ENCODE results near the gene ZSWIM1. TPM values are rescaled to one million over a fixed set of nuclear protein-coding genes. Genes with fewer than 3 reads are reported as not detected.

The ZSWIM1 gene
- polyA plus RNA-seq, 1 donor (not counting 4 experiments of a cell fraction or from before 2014, with no cell fraction given) = 4.4 TPM

- Histone ChIP-seq H3K4me3 (ENCODE audit: control insufficient read depth in 2 of 3, extremely low read depth in 1 of 3, insufficient read depth in 2 of 3, low read depth in 1 of 3, low read length in 3 of 3) (no peak overlapping the region), H3K4me2 (ENCODE audit: control insufficient read depth, extremely low read depth, insufficient read depth, low read depth, low read length) (no peak overlapping the region), H3K36me3 (ENCODE audit: control insufficient read depth in 2 of 2, extremely low read depth in 1 of 2, insufficient read depth in 2 of 2, low read length in 2 of 2) (no peaks in the 10 kb centered on the region), H3K9me3 (ENCODE audit: control insufficient read depth, low read depth, low read length) (no peaks in the 10 kb centered on the region), H3K9ac (ENCODE audit: control insufficient read depth, extremely low read depth, insufficient read depth, low read length) (no peak overlapping the region), H3K9me1 (ENCODE audit: control insufficient read depth, extremely low read depth, insufficient read depth, low read length) (no peaks in the 10 kb centered on the region), H3K27ac (ENCODE audit: control insufficient read depth, insufficient read depth, low read length) (no peak overlapping the region), H3K27me3 (ENCODE audit: control insufficient read depth, extremely low read depth, insufficient read depth, low read length) (no peaks in the 10 kb centered on the region), H4K20me1 (ENCODE audit: control insufficient read depth, extremely low read depth, insufficient read depth, low read length) (no peaks in the 10 kb centered on the region), H3K79me2 (ENCODE audit: control insufficient read depth, insufficient read depth, low read length) (no peaks in the 10 kb centered on the region), H3K4me1 (ENCODE audit: control insufficient read depth, extremely low read depth, insufficient read depth, low read length) (no peaks in the 10 kb centered on the region), H2AFZ (ENCODE audit: control insufficient read depth, low read length) (no peak overlapping the region)
- DNase-seq (ENCODE audit: low read depth, low spot score) (no peak), FAIRE-seq (no peak)
- dilution Hi-C loops (cut with MboI; ENCODE audit: extremely low pct_ligation_motif_present, low sequenced_read_pairs) = no loop called here
- TF ChIP-seq CTCF (optimal IDR thresholded peaks at IDR 0.05 in 1 of 3, IDR thresholded peaks at IDR 0.05 in 1 of 3, conservative IDR thresholded peaks at IDR 0.05 in 1 of 3; ENCODE audit: extremely low read depth in 1 of 3, insufficient read depth in 2 of 3, low read length in 3 of 3) (no peak), EZH2 (IDR thresholded peaks at IDR 0.05; ENCODE audit: low read length) (no peak)
Measured at GRCh38 chr20:45918182-45918737, 37.2 kb downstream of the ZSWIM1 start.

- dilution Hi-C loops (cut with MboI; ENCODE audit: extremely low pct_ligation_motif_present, low sequenced_read_pairs) = no loop called here
- Histone ChIP-seq H4K20me1 (ENCODE audit: control insufficient read depth, extremely low read depth, insufficient read depth, low read length) (no peaks in the 10 kb centered on the region), H3K9me1 (ENCODE audit: control insufficient read depth, extremely low read depth, insufficient read depth, low read length) (no peaks in the 10 kb centered on the region), H3K9ac (ENCODE audit: control insufficient read depth, extremely low read depth, insufficient read depth, low read length) (no peak overlapping the region), H3K4me1 (ENCODE audit: control insufficient read depth, extremely low read depth, insufficient read depth, low read length) (no peaks in the 10 kb centered on the region), H3K36me3 (ENCODE audit: control insufficient read depth in 2 of 2, extremely low read depth in 1 of 2, insufficient read depth in 2 of 2, low read length in 2 of 2) (no peaks in the 10 kb centered on the region), H3K4me3 (ENCODE audit: control insufficient read depth in 2 of 3, extremely low read depth in 1 of 3, insufficient read depth in 2 of 3, low read depth in 1 of 3, low read length in 3 of 3) (no peak overlapping the region), H2AFZ (ENCODE audit: control insufficient read depth, low read length) (no peak overlapping the region), H3K9me3 (ENCODE audit: control insufficient read depth, low read depth, low read length) (no peaks in the 10 kb centered on the region), H3K79me2 (ENCODE audit: control insufficient read depth, insufficient read depth, low read length) (no peaks in the 10 kb centered on the region), H3K27me3 (ENCODE audit: control insufficient read depth, extremely low read depth, insufficient read depth, low read length) (no peaks in the 10 kb centered on the region), H3K4me2 (ENCODE audit: control insufficient read depth, extremely low read depth, insufficient read depth, low read depth, low read length) (no peak overlapping the region), H3K27ac (ENCODE audit: control insufficient read depth, insufficient read depth, low read length) (no peak overlapping the region)
- no peak for FAIRE-seq
- DNase-seq (ENCODE audit: low read depth, low spot score) = no peak
- TF ChIP-seq EZH2 (IDR thresholded peaks at IDR 0.05; ENCODE audit: low read length) = no peak
- no peak for TF ChIP-seq CTCF (optimal IDR thresholded peaks at IDR 0.05 in 1 of 3, IDR thresholded peaks at IDR 0.05 in 1 of 3, conservative IDR thresholded peaks at IDR 0.05 in 1 of 3; ENCODE audit: extremely low read depth in 1 of 3, insufficient read depth in 2 of 3, low read length in 3 of 3)
Measured at GRCh38 chr20:45918779-45919537, 37.9 kb downstream of the ZSWIM1 start.
